Esophagus (tissue), 2 donors: ENCODE data around the gene MEGF10. TPM values are rescaled to one million over a fixed set of nuclear protein-coding genes. Genes with fewer than 3 reads are reported as not detected.

Source experiments
- H3K27ac ChIP-seq, 2 donors: one replicate each; pipeline ENCODE4 v1.5.1; 2013; ENCODE audit warnings: low read depth in 2 of 2, mild to moderate bottlenecking in 2 of 2, inconsistent platforms in 1 of 2, low read length in 1 of 2, moderate library complexity in 1 of 2
- H3K27me3 ChIP-seq, 2 donors: one replicate each; pipeline ENCODE4 v1.6.1; 2013; ENCODE audit warnings: low read length in 2 of 2, control low read depth in 1 of 2, mild to moderate bottlenecking in 1 of 2; ENCODE audit not compliant: insufficient read depth in 2 of 2, control insufficient read depth in 1 of 2
- H3K36me3 ChIP-seq, 2 donors: one replicate each; pipeline ENCODE4 v1.6.1; 2013; ENCODE audit warnings: low read length in 1 of 2; ENCODE audit not compliant: control insufficient read depth in 2 of 2, insufficient read depth in 2 of 2
- H3K4me1 ChIP-seq, 2 donors: one replicate each; pipeline ENCODE4 v1.6.1; 2013; ENCODE audit warnings: low read length in 1 of 2; ENCODE audit not compliant: control insufficient read depth in 2 of 2, insufficient read depth in 2 of 2
- H3K4me3 ChIP-seq, 2 donors: one replicate each; pipeline ENCODE4 v1.5.1; 2013; ENCODE audit warnings: low read length in 2 of 2, mild to moderate bottlenecking in 2 of 2, low read depth in 1 of 2, moderate library complexity in 1 of 2
- H3K9me3 ChIP-seq, 2 donors: one replicate each; pipeline ENCODE4 v1.6.1; 2013; ENCODE audit warnings: mild to moderate bottlenecking in 2 of 2, low read depth in 1 of 2, low read length in 1 of 2, moderate library complexity in 1 of 2; ENCODE audit not compliant: control insufficient read depth in 2 of 2, insufficient read depth in 1 of 2
- WGBS, 2 donors: extraction: QIAGEN DNeasy Blood & Tissue Kit; methylation state at CpG; one replicate each; pipeline ENCODE4 v1.1.7; 2013; 5-methylcytosine and 5-hydroxymethylcytosine counted together
- polyA plus RNA-seq, 2 donors: library from polyadenylated mRNA; stranded (reverse); fragments of 200-250 nt; gene quantifications; one replicate each; pipeline ENCODE4 v1.2.3, GENCODE V29; 2013
- donor health status: healthy with polysubstance abuse.
- donor health status: Bipolar disorder and iron deficiency.

The MEGF10 gene
- polyA plus RNA-seq, 2 donors: 0.02 TPM

DNA sequence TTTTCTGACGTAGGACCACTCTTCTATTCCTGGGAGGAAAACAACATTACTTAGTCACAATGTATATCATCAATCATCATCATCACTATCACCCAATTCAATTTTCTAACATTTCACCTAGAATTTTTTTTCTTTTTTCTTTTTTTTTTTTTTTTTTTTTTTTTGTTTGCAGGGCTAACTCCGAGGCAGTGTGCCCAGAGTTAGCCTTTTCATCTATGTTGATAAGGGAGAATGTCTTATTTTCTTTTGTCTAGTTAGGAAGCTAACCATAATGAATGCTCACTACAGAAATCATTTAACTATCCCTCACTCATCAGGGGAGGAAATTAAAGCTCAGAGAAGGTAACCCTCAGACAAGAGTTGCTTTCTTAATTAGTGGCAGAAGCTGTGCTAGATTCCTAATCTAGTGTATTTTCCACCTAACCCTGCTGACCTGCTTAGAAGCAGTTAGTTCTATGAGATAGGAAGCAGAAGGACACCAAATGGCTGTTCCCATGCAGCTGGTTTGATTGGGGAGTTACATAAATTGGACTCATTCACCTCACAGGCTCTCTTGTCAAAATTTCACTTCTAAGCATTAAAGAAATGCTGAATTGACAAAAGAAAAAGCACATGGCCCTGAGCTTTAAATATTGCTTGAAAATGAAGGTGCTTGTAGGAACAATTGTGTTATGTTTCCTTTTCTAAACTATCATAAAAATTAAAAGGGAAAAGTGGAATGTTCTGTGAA lies 218.2 kb downstream of the MEGF10 start:
- peaks cover 0 to 2% of the 10 kb centered on the region in 2 donors for H3K27me3 ChIP-seq
- no peaks in the 10 kb centered on the region for H3K4me1 ChIP-seq
- H3K36me3 ChIP-seq: no peaks in the 10 kb centered on the region
- H3K4me3 ChIP-seq: no peak overlapping the region
- no peaks in the 10 kb centered on the region for H3K9me3 ChIP-seq
- 69 to 79% methylated on average over 2 of the region's 2 CpGs for WGBS, 2 donors
- H3K27ac ChIP-seq: no peak overlapping the region

Other genes with a start within 250 kb of the MEGF10 start
- gene C5orf63, start 217.3 kb upstream of the MEGF10 start, polyA plus RNA-seq: 1 to 10 TPM; 4.1 to 4.5 TPM
- gene PRRC1, start 226.8 kb downstream of the MEGF10 start, polyA plus RNA-seq: 10 to 100 TPM; 16.7 to 22.2 TPM